Upper lobe of left lung (tissue), 4 donors: ENCODE data around the gene MRPS33.

Experiments
- POLR2AphosphoS5 ChIP-seq, 2 donors: sonication (generic); formaldehyde crosslinking; IDR thresholded peaks; one replicate each; pipeline ENCODE4 v1.5.1; 2017; ENCODE audit warnings: antibody characterized with exemption in 2 of 2
- TF ChIP-seq, protein P1 (sequence below), 6 experiments: fragments of 450-650 bp in 4 of 6; fragments of 200-600 bp in 2 of 6; sonication (generic) in 2 of 6; IDR thresholded peaks; one replicate each; pipeline ENCODE4 v1.5.1; 2016 to 2019; ENCODE audit warnings: antibody characterized with exemption in 6 of 6

DNA sequence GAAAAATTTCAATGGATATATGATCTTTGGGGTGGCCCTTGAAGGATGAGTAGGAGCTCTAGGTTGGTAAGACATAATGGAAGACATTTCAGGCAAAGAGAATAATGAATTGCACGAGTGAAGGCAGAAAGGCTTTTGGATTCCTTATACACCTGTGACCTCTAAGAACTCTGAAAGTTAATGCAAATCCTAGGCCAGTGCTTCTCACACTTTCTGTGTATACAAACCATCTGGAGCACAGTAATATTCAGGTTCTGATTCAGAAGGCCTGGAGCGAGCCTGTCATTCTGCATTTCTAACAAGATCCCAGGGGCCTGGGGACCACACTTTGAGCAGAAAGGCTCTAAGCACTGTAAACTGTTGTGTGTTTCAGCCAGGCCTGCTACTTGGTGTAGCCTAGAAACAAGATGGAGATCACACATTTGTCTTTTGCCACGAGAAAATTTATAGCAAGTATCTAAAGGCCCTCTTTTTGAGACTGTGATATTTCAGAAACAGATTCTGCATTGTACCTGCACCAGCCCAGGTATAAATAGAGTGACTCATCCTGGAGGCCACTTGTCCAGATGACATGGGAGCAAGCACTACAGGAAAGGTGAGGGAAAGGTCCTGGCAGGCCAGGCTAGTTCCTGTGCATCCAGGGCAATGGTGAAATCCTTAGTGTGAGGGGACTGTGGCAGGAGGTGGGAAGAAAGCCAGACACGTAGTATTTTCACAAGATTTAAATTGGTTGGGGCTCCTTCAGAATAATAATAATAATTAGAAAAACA lies 24.4 kb downstream of the MRPS33 start:
- TF ChIP-seq POLR2AphosphoS5 (IDR thresholded peaks at IDR 0.05) = no peak
- TF ChIP-seq, protein P1, sequence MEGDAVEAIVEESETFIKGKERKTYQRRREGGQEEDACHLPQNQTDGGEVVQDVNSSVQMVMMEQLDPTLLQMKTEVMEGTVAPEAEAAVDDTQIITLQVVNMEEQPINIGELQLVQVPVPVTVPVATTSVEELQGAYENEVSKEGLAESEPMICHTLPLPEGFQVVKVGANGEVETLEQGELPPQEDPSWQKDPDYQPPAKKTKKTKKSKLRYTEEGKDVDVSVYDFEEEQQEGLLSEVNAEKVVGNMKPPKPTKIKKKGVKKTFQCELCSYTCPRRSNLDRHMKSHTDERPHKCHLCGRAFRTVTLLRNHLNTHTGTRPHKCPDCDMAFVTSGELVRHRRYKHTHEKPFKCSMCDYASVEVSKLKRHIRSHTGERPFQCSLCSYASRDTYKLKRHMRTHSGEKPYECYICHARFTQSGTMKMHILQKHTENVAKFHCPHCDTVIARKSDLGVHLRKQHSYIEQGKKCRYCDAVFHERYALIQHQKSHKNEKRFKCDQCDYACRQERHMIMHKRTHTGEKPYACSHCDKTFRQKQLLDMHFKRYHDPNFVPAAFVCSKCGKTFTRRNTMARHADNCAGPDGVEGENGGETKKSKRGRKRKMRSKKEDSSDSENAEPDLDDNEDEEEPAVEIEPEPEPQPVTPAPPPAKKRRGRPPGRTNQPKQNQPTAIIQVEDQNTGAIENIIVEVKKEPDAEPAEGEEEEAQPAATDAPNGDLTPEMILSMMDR (IDR thresholded peaks at IDR 0.05) = no peak
